B cell (primary cell): ENCODE data around the gene CPHXL. TPM values are rescaled to one million over a fixed set of nuclear protein-coding genes. Genes with fewer than 3 reads are reported as not detected.

Experiments used
- ATAC-seq: fragments of 200-7000 bp; cut with Tn5 transposase; one replicate; pipeline ENCODE4 v1.10.0; 2021; ENCODE audit warnings: low read depth, mild to moderate bottlenecking, moderate number of reproducible peaks, moderate library complexity
- CTCF ChIA-PET: fragments of 350-600 bp; sonication (Branson Sonifier 250); formaldehyde crosslinking; loops from one replicate; lab custom pipeline; 2021; ENCODE audit warnings: antibody characterized with exemption, inconsistent platforms; lab: Charles Lee
- POLR2A ChIA-PET: fragments of 350-600 bp; sonication (Branson Sonifier 250); formaldehyde crosslinking; loops from one replicate; lab custom pipeline; 2021; ENCODE audit warnings: antibody characterized with exemption; lab: Charles Lee
- DNase-seq: peaks from one replicate; pipeline ENCODE4 v3.0.0; 2013
- H2AFZ ChIP-seq: 2 replicates; pipeline ENCODE4 v1.6.1; 2012; ENCODE audit warnings: mild to moderate bottlenecking, low read depth, low read length; ENCODE audit not compliant: insufficient read depth, poor library complexity, severe bottlenecking
- H3K27ac ChIP-seq, 2 donors: 1 replicate in 1 of 2; 2 replicates in 1 of 2; pipeline ENCODE4 v1.5.1; 2012 to 2013; ENCODE audit warnings: low read length in 2 of 2, mild to moderate bottlenecking in 2 of 2, moderate library complexity in 1 of 2
- H3K27me3 ChIP-seq, 4 experiments: fragments of 200-600 bp in 1 of 4; sonication (generic) in 1 of 4; replicated peaks in 1 of 4; 1 replicate in 2 of 4; 2 replicates in 2 of 4; pipeline versions ENCODE4 v1.6.1 to v1.7.0; 2013 to 2016; ENCODE audit warnings: low read length in 3 of 4, mild to moderate bottlenecking in 2 of 4, mixed read lengths in 1 of 4, moderate library complexity in 1 of 4; ENCODE audit not compliant: insufficient read depth in 4 of 4, control insufficient read depth in 3 of 4; ENCODE audit errors: control extremely low read depth in 1 of 4
- H3K36me3 ChIP-seq, 2 experiments: replicated peaks in 1 of 2; 1 replicate in 1 of 2; 2 replicates in 1 of 2; pipeline versions ENCODE4 v1.6.1 to v1.7.1; 2013; ENCODE audit warnings: low read length in 1 of 2; ENCODE audit not compliant: insufficient read depth in 2 of 2, control insufficient read depth in 1 of 2; ENCODE audit errors: control extremely low read depth in 1 of 2, extremely low read depth in 1 of 2
- H3K4me1 ChIP-seq, 2 donors: fragments of 200-600 bp in 1 of 2; sonication (generic) in 1 of 2; 1 replicate in 1 of 2; 2 replicates in 1 of 2; pipeline versions ENCODE4 v1.5.1 to v1.6.1; 2013 to 2017; ENCODE audit warnings: low read length in 2 of 2; ENCODE audit not compliant: control insufficient read depth in 2 of 2, insufficient read depth in 2 of 2
- H3K4me2 ChIP-seq: replicated peaks from 2 replicates; pipeline ENCODE3; 2012; ENCODE audit warnings: mild to moderate bottlenecking, low read depth, low read length; ENCODE audit not compliant: poor library complexity, severe bottlenecking
- H3K4me3 ChIP-seq, 5 experiments: fragments of 200-600 bp in 1 of 5; sonication (generic) in 1 of 5; 1 replicate in 3 of 5; 2 replicates in 2 of 5; pipeline versions ENCODE4 v1.5.1 to v1.7.0; 2011 to 2016; ENCODE audit warnings: low read length in 4 of 5, mild to moderate bottlenecking in 4 of 5, low read depth in 2 of 5, control low read depth in 1 of 5, moderate library complexity in 1 of 5; ENCODE audit not compliant: insufficient read depth in 1 of 5; ENCODE audit errors: control extremely low read depth in 1 of 5, extremely low read depth in 1 of 5
- H3K79me2 ChIP-seq: fragments of 200-600 bp; sonication (generic); one replicate; pipeline ENCODE4 v1.6.0; 2016; ENCODE audit warnings: low read length; ENCODE audit not compliant: control insufficient read depth, insufficient read depth
- H3K9ac ChIP-seq: fragments of 200-600 bp; sonication (generic); 2 replicates; pipeline ENCODE4 v1.6.1; 2017; ENCODE audit warnings: mild to moderate bottlenecking, low read length, moderate library complexity
- H3K9me3 ChIP-seq, 3 donors: one replicate each; pipeline versions ENCODE4 v1.6.1 to v1.7.1; 2013; ENCODE audit warnings: low read length in 2 of 3; ENCODE audit not compliant: control insufficient read depth in 2 of 3, insufficient read depth in 1 of 3; ENCODE audit errors: control extremely low read depth in 1 of 3
- H4K20me1 ChIP-seq: 2 replicates; pipeline ENCODE4 v1.6.0; 2012; ENCODE audit warnings: mild to moderate bottlenecking, low read length; ENCODE audit not compliant: insufficient read depth, control insufficient read depth, poor library complexity, severe bottlenecking
- H3K27ac Mint-ChIP-seq: one replicate; pipeline ENCODE4 v1.8.0; 2021; ENCODE audit warnings: mixed read lengths
- H3K27me3 Mint-ChIP-seq: one replicate; pipeline ENCODE4 v1.8.0; 2021; ENCODE audit warnings: mixed read lengths
- H3K4me1 Mint-ChIP-seq: one replicate; pipeline ENCODE4 v1.8.0; 2021; ENCODE audit warnings: mixed read lengths
- H3K4me3 Mint-ChIP-seq: one replicate; pipeline ENCODE4 v1.8.0; 2021; ENCODE audit warnings: mixed read lengths
- H3K9me3 Mint-ChIP-seq: one replicate; pipeline ENCODE4 v1.8.0; 2022; ENCODE audit warnings: mixed read lengths; ENCODE audit not compliant: insufficient read depth
- EZH2 ChIP-seq: IDR thresholded peaks from 2 replicates; pipeline ENCODE4 v1.6.1; 2012; ENCODE audit warnings: borderline replicate concordance, low read depth, mild to moderate bottlenecking, moderate library complexity, low read length; ENCODE audit not compliant: insufficient read depth, poor library complexity, severe bottlenecking
- WGBS: methylation state at CpG from one replicate; pipeline ENCODE4 v1.1.5; 2013; ENCODE audit warnings: missing lambda C conversion rate; ENCODE audit not compliant: insufficient coverage; 5-methylcytosine and 5-hydroxymethylcytosine counted together
- intact Hi-C: fragments of 100-400 bp; cut with micrococcal nuclease; formaldehyde crosslinking; loops from one replicate; pipeline ENCODE4 v1.10.0; 2022
- polyA plus RNA-seq: library from polyadenylated mRNA; depleted of rRNA; stranded (reverse); fragments of >200 nt; gene quantifications from 2 replicates; pipeline ENCODE4 v1.2.3, GENCODE V29; 2012
- total RNA-seq, 2 donors: library from RNA; stranded (reverse); fragments of 120-200 nt in 1 of 2; gene quantifications; 1 replicate in 1 of 2; 2 replicates in 1 of 2; pipeline versions ENCODE4 v1.2.3 to v1.2.4, GENCODE V29; 2013 to 2022
- TF ChIP-seq, protein P1 (sequence below): fragments of 200-600 bp; IDR thresholded peaks from one replicate; pipeline ENCODE4 v1.8.0; 2022; ENCODE audit warnings: antibody characterized with exemption, mild to moderate bottlenecking

CPHXL gene
- total and polyA plus RNA-seq, 2 donors (not counting 1 experiment from before 2014, with no cell fraction given): not detected

DNA sequence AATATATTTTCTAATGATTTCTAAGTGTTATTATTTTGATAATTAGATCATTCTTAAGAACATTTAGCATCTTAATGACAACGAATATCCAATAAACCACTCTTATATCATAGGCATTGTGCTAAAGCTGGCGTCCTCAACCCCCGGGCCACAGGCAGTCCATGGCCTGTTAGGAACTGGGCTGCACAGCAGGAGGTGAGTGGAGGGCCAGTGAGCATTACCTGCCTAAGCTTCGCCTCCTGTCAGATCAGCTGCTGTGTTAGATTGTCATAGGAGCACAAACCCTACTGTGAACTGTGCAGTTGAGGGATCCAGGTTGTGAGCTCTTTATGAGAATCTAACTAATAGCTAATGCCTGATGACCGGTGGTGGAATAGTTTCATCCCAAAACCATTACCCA lies 28.7 kb downstream of the CPHXL start:
- ChIA-PET POLR2A (interaction anchor here (0.6 kb wide), 1 partner anchor 335 kb away, joined by 7 read pairs; no protein-coding TSS in a partner anchor), CTCF (no interaction called here)
- no peaks in the 10 kb centered on the region for H3K9me3 Mint-ChIP-seq
- Histone ChIP-seq H3K79me2 (no peaks in the 10 kb centered on the region), H4K20me1 (no peaks in the 10 kb centered on the region), H3K9me3 (no peaks in the 10 kb centered on the region), H2AFZ (no peak overlapping the region), H3K4me1 (no peaks in the 10 kb centered on the region), H3K4me2 (no peak overlapping the region), H3K36me3 (no peaks in the 10 kb centered on the region), H3K27me3 (no peaks in the 10 kb centered on the region), H3K4me3 (no peak overlapping the region), H3K9ac (no peak overlapping the region), H3K27ac (no peak overlapping the region)
- H3K27ac Mint-ChIP-seq: no peak overlapping the region
- no peak overlapping the region for H3K4me3 Mint-ChIP-seq
- 89% methylated on average over 3 of the region's 5 CpGs for WGBS
- DNase-seq (no peak), ATAC-seq (no peak)
- intact Hi-C loops: loop anchor here (2.0 kb wide), 1 partner anchor 67 kb away; no protein-coding TSS in a partner anchor
- H3K27me3 Mint-ChIP-seq: no peaks in the 10 kb centered on the region
- no peaks in the 10 kb centered on the region for H3K4me1 Mint-ChIP-seq
- TF ChIP-seq, protein P1, sequence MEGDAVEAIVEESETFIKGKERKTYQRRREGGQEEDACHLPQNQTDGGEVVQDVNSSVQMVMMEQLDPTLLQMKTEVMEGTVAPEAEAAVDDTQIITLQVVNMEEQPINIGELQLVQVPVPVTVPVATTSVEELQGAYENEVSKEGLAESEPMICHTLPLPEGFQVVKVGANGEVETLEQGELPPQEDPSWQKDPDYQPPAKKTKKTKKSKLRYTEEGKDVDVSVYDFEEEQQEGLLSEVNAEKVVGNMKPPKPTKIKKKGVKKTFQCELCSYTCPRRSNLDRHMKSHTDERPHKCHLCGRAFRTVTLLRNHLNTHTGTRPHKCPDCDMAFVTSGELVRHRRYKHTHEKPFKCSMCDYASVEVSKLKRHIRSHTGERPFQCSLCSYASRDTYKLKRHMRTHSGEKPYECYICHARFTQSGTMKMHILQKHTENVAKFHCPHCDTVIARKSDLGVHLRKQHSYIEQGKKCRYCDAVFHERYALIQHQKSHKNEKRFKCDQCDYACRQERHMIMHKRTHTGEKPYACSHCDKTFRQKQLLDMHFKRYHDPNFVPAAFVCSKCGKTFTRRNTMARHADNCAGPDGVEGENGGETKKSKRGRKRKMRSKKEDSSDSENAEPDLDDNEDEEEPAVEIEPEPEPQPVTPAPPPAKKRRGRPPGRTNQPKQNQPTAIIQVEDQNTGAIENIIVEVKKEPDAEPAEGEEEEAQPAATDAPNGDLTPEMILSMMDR: no peak
- TF ChIP-seq EZH2: no peak

DNA sequence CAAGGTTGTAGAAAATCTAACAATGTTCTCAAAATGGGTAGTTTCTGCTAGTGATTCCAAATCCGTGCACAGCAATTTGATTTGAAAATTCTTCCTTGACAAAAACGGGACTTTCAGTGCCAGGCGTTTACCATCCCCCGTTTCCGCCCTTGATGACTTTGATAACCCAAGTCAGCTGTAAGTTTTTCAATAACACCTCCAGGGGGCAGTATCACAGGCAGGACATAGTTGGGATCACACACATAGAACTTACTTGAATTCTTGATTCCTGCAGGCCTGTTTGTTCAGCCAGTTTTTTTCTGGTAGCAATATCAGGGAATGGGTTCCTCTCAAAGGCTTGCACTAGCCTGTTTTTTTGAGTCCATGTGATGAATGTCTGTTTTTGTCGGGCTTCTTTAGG lies 30.6 kb downstream of the CPHXL start:
- Mint-ChIP-seq H3K27ac (no peak overlapping the region), H3K4me3 (no peak overlapping the region), H3K9me3 (no peaks in the 10 kb centered on the region), H3K27me3 (no peaks in the 10 kb centered on the region), H3K4me1 (no peaks in the 10 kb centered on the region)
- ATAC-seq: no peak
- ChIA-PET POLR2A (no interaction called here), CTCF (interaction anchor here (0.9 to 1.1 kb wide), 3 partner anchors 47 to 496 kb away, joined by 3 to 5 read pairs (median 3); no protein-coding TSS in a partner anchor)
- H3K4me3 ChIP-seq: no peak overlapping the region
- no peaks in the 10 kb centered on the region for H4K20me1 ChIP-seq
- no peak for TF ChIP-seq EZH2
- TF ChIP-seq, protein P1: no peak
- H3K4me2 ChIP-seq: no peak overlapping the region
- no peaks in the 10 kb centered on the region for H3K79me2 ChIP-seq
- H2AFZ ChIP-seq: no peak overlapping the region
- H3K27ac ChIP-seq: no peak overlapping the region
- H3K9me3 ChIP-seq: no peaks in the 10 kb centered on the region
- no peak overlapping the region for H3K9ac ChIP-seq
- intact Hi-C loops: loop anchor here (2.0 kb wide), 1 partner anchor 69 kb away; no protein-coding TSS in a partner anchor
- no peak for DNase-seq
- no peaks in the 10 kb centered on the region for H3K27me3 ChIP-seq
- H3K4me1 ChIP-seq: no peaks in the 10 kb centered on the region
- WGBS: 83% methylated on average over 5 of the region's 6 CpGs
- no peaks in the 10 kb centered on the region for H3K36me3 ChIP-seq
